Upper lobe of right lung (tissue), 1 donor: ENCODE results near the gene HRH3. TPM values are rescaled to one million over a fixed set of nuclear protein-coding genes. Genes with fewer than 3 reads are reported as not detected.

Experiments used
- ATAC-seq: fragments of 200-7000 bp; cut with Tn5 transposase; one replicate; pipeline ENCODE4 v1.9.1; 2020; ENCODE audit warnings: mild to moderate bottlenecking, moderate library complexity
- DNase-seq: peaks from one replicate; pipeline ENCODE4 v3.0.0-alpha.2; 2020
- H3K27ac ChIP-seq: fragments of 200-600 bp; one replicate; pipeline ENCODE4 v1.8.0; 2022
- H3K27me3 ChIP-seq: fragments of 200-600 bp; one replicate; pipeline ENCODE4 v1.8.0; 2022; ENCODE audit warnings: mild to moderate bottlenecking
- H3K36me3 ChIP-seq: fragments of 200-600 bp; one replicate; pipeline ENCODE4 v1.8.0; 2022
- H3K4me1 ChIP-seq: fragments of 200-600 bp; one replicate; pipeline ENCODE4 v1.8.0; 2022
- H3K4me3 ChIP-seq: fragments of 200-600 bp; one replicate; pipeline ENCODE4 v1.8.0; 2022; ENCODE audit warnings: mild to moderate bottlenecking
- H3K9me3 ChIP-seq: fragments of 200-600 bp; one replicate; pipeline ENCODE4 v1.8.0; 2022
- CTCF ChIP-seq: fragments of 200-600 bp; IDR thresholded peaks from one replicate; pipeline ENCODE4 v1.8.0; 2022; ENCODE audit warnings: antibody characterized with exemption
- intact Hi-C: fragments of 100-400 bp; cut with DNase I; formaldehyde crosslinking; loops from one replicate; pipeline ENCODE4 v1.11.0; 2022
- total RNA-seq: library from RNA; stranded (reverse); fragmentation: NEBNext Ultra II Directional; extraction: Animal tissue kit (Norgen Biotek cat#: 25700); gene quantifications from one replicate; pipeline ENCODE4 v1.2.1, GENCODE V29; 2021
- donor health status: DM: no; HTN: yes; CAD: no; lungs with severe emphysema.

HRH3 gene
- total RNA-seq, 1 donor from 2014 or later: not detected

- H3K36me3 ChIP-seq: peaks cover 39% of the 10 kb centered on the region
- no peak for TF ChIP-seq CTCF
- no peaks in the 10 kb centered on the region for H3K27me3 ChIP-seq
- ATAC-seq: no peak
- no peak overlapping the region for H3K4me3 ChIP-seq
- no peaks in the 10 kb centered on the region for H3K4me1 ChIP-seq
- intact Hi-C loops: no loop called here
- no peak for DNase-seq
- H3K27ac ChIP-seq: no peak overlapping the region
- H3K9me3 ChIP-seq: no peaks in the 10 kb centered on the region
These were observed 45.0 kb downstream of the HRH3 start for GRCh38 chr20:62174870-62175624.

- Histone ChIP-seq H3K4me3 (no peak overlapping the region), H3K27ac (no peak overlapping the region), H3K27me3 (no peaks in the 10 kb centered on the region), H3K4me1 (no peaks in the 10 kb centered on the region), H3K9me3 (no peaks in the 10 kb centered on the region), H3K36me3 (peaks cover 37% of the 10 kb centered on the region)
- DNase-seq (no peak), ATAC-seq (no peak)
- intact Hi-C loops: no loop called here
- no peak for TF ChIP-seq CTCF
These were observed 45.9 kb downstream of the HRH3 start for GRCh38 chr20:62174021-62174804.

- TF ChIP-seq CTCF: no peak
- Histone ChIP-seq H3K9me3 (no peaks in the 10 kb centered on the region), H3K27ac (no peak overlapping the region), H3K4me3 (no peak overlapping the region), H3K27me3 (no peaks in the 10 kb centered on the region), H3K4me1 (no peaks in the 10 kb centered on the region), H3K36me3 (peaks cover 37% of the 10 kb centered on the region)
- no peak for DNase-seq
- no peak for ATAC-seq
- intact Hi-C loops: no loop called here
These were observed 47.4 kb downstream of the HRH3 start for GRCh38 chr20:62172666-62173065.

- H3K27ac ChIP-seq: no peak overlapping the region
- DNase-seq: no peak
- H3K4me1 ChIP-seq: no peaks in the 10 kb centered on the region
- H3K27me3 ChIP-seq: no peaks in the 10 kb centered on the region
- intact Hi-C loops: no loop called here
- no peaks in the 10 kb centered on the region for H3K9me3 ChIP-seq
- ATAC-seq: no peak
- H3K4me3 ChIP-seq: no peak overlapping the region
- peaks cover 35% of the 10 kb centered on the region for H3K36me3 ChIP-seq
- no peak for TF ChIP-seq CTCF
These were observed 48.8 kb downstream of the HRH3 start for GRCh38 chr20:62171245-62171644.

- Histone ChIP-seq H3K9me3 (no peaks in the 10 kb centered on the region), H3K4me3 (no peak overlapping the region), H3K27me3 (no peaks in the 10 kb centered on the region), H3K4me1 (no peaks in the 10 kb centered on the region), H3K36me3 (peaks cover 35% of the 10 kb centered on the region), H3K27ac (no peak overlapping the region)
- TF ChIP-seq CTCF: no peak
- intact Hi-C loops: no loop called here
- DNase-seq (no peak), ATAC-seq (no peak)
These were observed 49.5 kb downstream of the HRH3 start for GRCh38 chr20:62170536-62170935.
